ENCODE results near the gene ZC3H6. TPM values are rescaled to one million over a fixed set of nuclear protein-coding genes. Genes with fewer than 3 reads are reported as not detected.

Gene ZC3H6
- total and polyA plus RNA-seq, 2 of the 13 experiments (the other 11 are each of a cell fraction or from before 2014, with no cell fraction given), result 0.71 to 0.93 TPM

DNA sequence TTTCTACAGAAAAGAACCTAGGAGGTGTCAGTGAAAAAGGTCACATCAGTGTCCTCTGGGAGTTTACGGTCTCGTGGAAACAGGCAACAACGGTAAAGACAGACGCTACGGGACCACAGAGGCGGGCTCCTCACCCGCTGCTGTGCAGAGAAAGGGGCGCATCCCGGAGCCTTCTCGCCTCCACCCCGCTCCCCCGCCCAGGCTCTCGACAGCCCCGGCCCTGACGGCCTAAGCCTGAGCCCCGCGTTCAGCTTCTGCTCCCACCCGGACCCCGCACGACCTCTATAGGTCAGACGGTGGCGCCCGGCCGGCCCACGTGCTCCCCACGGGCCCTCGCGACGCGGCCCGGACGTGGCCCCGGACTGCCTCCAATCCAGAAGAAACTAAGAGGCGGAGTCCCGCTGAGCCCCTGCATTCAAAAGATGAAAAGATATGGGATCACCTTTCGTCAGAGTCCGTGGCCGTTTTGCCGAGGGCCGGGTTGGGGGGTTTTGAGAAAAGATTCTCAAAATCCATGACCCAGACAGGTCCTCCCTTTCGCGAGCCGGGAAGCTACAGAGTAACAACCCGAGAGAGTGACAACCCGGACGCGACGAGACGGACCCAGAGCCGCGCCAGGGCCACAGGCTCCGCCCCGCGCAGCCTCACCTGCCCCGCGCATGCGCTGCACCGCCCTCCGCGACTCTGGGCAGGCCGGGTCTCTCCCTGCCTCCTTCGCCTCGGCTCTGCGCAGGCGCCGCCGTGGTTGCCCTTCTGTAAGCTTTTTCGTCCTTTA is 20.7 kb upstream of the ZC3H6 start, which contains the start of gene ZC3H8 (continued):
- TF ChIP-seq, protein P1, sequence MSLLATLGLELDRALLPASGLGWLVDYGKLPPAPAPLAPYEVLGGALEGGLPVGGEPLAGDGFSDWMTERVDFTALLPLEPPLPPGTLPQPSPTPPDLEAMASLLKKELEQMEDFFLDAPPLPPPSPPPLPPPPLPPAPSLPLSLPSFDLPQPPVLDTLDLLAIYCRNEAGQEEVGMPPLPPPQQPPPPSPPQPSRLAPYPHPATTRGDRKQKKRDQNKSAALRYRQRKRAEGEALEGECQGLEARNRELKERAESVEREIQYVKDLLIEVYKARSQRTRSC (CRISPR knock-in tag; IDR thresholded peaks at IDR 0.05; ENCODE audit: low read depth), result peak; percentile 81; the same call in 1 of the 2 replicates
- no peak for TF ChIP-seq PPARG (CRISPR knock-in tag; conservative IDR thresholded peaks at IDR 0.05)
- peak; percentile 77 for TF ChIP-seq ZNF124 (CRISPR knock-in tag; IDR thresholded peaks at IDR 0.05)
- TF ChIP-seq KAT8 (CRISPR knock-in tag; IDR thresholded peaks at IDR 0.05), result peak; percentile 6; the same call in 1 of the 2 replicates
- TF ChIP-seq, protein P2, sequence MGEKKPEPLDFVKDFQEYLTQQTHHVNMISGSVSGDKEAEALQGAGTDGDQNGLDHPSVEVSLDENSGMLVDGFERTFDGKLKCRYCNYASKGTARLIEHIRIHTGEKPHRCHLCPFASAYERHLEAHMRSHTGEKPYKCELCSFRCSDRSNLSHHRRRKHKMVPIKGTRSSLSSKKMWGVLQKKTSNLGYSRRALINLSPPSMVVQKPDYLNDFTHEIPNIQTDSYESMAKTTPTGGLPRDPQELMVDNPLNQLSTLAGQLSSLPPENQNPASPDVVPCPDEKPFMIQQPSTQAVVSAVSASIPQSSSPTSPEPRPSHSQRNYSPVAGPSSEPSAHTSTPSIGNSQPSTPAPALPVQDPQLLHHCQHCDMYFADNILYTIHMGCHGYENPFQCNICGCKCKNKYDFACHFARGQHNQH (CRISPR knock-in tag; IDR thresholded peaks at IDR 0.05), result peak; percentile 87
- peak; percentile 58 for TF ChIP-seq ZBTB20 (CRISPR knock-in tag; IDR thresholded peaks at IDR 0.05; ENCODE audit: borderline replicate concordance, low read depth)
- TF ChIP-seq SCMH1 (CRISPR knock-in tag; IDR thresholded peaks at IDR 0.05; ENCODE audit: borderline replicate concordance), result no peak
- TF ChIP-seq GABPA (IDR thresholded peaks at IDR 0.05; ENCODE audit: low read depth, low read length), result no peak
- TF ChIP-seq GABPA (CRISPR knock-in tag; IDR thresholded peaks at IDR 0.05; ENCODE audit: low read depth), result no peak
- peak; percentile 82 for TF ChIP-seq ZSCAN22 (CRISPR knock-in tag; IDR thresholded peaks at IDR 0.05)
- no peak for TF ChIP-seq MAFG (CRISPR knock-in tag; IDR thresholded peaks at IDR 0.05)
- TF ChIP-seq, protein P3, sequence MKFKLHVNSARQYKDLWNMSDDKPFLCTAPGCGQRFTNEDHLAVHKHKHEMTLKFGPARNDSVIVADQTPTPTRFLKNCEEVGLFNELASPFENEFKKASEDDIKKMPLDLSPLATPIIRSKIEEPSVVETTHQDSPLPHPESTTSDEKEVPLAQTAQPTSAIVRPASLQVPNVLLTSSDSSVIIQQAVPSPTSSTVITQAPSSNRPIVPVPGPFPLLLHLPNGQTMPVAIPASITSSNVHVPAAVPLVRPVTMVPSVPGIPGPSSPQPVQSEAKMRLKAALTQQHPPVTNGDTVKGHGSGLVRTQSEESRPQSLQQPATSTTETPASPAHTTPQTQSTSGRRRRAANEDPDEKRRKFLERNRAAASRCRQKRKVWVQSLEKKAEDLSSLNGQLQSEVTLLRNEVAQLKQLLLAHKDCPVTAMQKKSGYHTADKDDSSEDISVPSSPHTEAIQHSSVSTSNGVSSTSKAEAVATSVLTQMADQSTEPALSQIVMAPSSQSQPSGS (CRISPR knock-in tag; IDR thresholded peaks at IDR 0.05), result peak; percentile 69; the same call in 1 of the 2 replicates
- 0 out of 2 replicates have a peak, but pooled peaks have one; percentile 86 for TF ChIP-seq ZNF713 (CRISPR knock-in tag; IDR thresholded peaks at IDR 0.05)
- no peak for TF ChIP-seq ZBTB21 (CRISPR knock-in tag; IDR thresholded peaks at IDR 0.05)
- TF ChIP-seq KMT2A (CRISPR knock-in tag; IDR thresholded peaks at IDR 0.05), result peak; percentile 92
- TF ChIP-seq, protein P4, sequence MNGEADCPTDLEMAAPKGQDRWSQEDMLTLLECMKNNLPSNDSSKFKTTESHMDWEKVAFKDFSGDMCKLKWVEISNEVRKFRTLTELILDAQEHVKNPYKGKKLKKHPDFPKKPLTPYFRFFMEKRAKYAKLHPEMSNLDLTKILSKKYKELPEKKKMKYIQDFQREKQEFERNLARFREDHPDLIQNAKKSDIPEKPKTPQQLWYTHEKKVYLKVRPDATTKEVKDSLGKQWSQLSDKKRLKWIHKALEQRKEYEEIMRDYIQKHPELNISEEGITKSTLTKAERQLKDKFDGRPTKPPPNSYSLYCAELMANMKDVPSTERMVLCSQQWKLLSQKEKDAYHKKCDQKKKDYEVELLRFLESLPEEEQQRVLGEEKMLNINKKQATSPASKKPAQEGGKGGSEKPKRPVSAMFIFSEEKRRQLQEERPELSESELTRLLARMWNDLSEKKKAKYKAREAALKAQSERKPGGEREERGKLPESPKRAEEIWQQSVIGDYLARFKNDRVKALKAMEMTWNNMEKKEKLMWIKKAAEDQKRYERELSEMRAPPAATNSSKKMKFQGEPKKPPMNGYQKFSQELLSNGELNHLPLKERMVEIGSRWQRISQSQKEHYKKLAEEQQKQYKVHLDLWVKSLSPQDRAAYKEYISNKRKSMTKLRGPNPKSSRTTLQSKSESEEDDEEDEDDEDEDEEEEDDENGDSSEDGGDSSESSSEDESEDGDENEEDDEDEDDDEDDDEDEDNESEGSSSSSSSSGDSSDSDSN (CRISPR knock-in tag; IDR thresholded peaks at IDR 0.05), result peak; percentile 91
- peak; percentile 88 for TF ChIP-seq AGO2 (optimal IDR thresholded peaks at IDR 0.05; ENCODE audit: low read depth, low read length)
- TF ChIP-seq, protein P5, sequence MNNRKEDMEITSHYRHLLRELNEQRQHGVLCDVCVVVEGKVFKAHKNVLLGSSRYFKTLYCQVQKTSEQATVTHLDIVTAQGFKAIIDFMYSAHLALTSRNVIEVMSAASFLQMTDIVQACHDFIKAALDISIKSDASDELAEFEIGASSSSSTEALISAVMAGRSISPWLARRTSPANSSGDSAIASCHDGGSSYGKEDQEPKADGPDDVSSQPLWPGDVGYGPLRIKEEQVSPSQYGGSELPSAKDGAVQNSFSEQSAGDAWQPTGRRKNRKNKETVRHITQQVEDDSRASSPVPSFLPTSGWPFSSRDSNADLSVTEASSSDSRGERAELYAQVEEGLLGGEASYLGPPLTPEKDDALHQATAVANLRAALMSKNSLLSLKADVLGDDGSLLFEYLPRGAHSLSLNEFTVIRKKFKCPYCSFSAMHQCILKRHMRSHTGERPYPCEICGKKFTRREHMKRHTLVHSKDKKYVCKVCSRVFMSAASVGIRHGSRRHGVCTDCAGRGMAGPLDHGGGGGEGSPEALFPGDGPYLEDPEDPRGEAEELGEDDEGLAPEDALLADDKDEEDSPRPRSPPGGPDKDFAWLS (CRISPR knock-in tag; IDR thresholded peaks at IDR 0.05; ENCODE audit: borderline replicate concordance), result 0 out of 2 replicates have a peak, but pooled peaks have one; percentile 59
- TF ChIP-seq XBP1 (CRISPR knock-in tag; IDR thresholded peaks at IDR 0.05), result peak; percentile 70; the same call in 1 of the 2 replicates
- 0 out of 2 replicates have a peak, but pooled peaks have one; percentile 48 for TF ChIP-seq TP53 (CRISPR knock-in tag; conservative IDR thresholded peaks at IDR 0.05)
- TF ChIP-seq ZNF883 (CRISPR knock-in tag; IDR thresholded peaks at IDR 0.05; ENCODE audit: not compliant biosample characterization), result peak; percentile 95
- TF ChIP-seq JUNB (CRISPR knock-in tag; IDR thresholded peaks at IDR 0.05; ENCODE audit: borderline replicate concordance), result no peak
- no peak for TF ChIP-seq HMG20A (CRISPR knock-in tag; IDR thresholded peaks at IDR 0.05; ENCODE audit: borderline replicate concordance)
